D721Med (cell line): ENCODE results near the gene UNC79.

Experiments used
- DNase-seq: peaks from one replicate; pipeline ENCODE4 v3.0.0; 2011; ENCODE audit warnings: low spot score; ENCODE audit not compliant: insufficient read length
- FAIRE-seq: peaks from 2 replicates; lab custom pipeline; 2011; peaks lifted over from hg19 to GRCh38; lab: Jason Lieb, UNC
- TF ChIP-seq, protein P1 (sequence below): IDR thresholded peaks from 2 replicates; pipeline ENCODE4 v1.5.1; 2012; ENCODE audit warnings: mild to moderate bottlenecking, control low read depth; ENCODE audit not compliant: insufficient read depth; ENCODE audit errors: missing control alignments

The UNC79 gene

DNA sequence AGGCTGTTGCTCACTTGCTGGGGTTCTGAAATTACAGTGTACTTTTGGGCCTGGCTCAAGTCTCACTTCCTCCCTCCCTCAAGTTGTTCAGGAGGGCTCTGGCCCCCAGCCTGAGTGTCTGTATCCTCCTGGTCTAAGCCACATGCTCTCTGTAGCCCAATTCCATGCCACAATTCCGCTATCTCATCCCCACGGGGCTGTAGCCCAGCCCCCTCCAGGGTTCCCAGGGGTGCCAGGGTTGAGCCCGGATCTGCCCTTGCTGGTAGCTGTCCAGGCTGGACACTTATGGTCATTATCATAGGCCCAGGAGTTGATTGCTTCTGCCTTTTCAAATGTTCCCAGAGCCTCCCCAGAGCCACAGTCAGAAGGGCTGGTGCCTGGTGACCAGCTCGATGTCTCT is 292.3 kb downstream of the UNC79 start:
- TF ChIP-seq, protein P1, sequence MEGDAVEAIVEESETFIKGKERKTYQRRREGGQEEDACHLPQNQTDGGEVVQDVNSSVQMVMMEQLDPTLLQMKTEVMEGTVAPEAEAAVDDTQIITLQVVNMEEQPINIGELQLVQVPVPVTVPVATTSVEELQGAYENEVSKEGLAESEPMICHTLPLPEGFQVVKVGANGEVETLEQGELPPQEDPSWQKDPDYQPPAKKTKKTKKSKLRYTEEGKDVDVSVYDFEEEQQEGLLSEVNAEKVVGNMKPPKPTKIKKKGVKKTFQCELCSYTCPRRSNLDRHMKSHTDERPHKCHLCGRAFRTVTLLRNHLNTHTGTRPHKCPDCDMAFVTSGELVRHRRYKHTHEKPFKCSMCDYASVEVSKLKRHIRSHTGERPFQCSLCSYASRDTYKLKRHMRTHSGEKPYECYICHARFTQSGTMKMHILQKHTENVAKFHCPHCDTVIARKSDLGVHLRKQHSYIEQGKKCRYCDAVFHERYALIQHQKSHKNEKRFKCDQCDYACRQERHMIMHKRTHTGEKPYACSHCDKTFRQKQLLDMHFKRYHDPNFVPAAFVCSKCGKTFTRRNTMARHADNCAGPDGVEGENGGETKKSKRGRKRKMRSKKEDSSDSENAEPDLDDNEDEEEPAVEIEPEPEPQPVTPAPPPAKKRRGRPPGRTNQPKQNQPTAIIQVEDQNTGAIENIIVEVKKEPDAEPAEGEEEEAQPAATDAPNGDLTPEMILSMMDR, result no peak
- FAIRE-seq, result no peak
- DNase-seq, result no peak

DNA sequence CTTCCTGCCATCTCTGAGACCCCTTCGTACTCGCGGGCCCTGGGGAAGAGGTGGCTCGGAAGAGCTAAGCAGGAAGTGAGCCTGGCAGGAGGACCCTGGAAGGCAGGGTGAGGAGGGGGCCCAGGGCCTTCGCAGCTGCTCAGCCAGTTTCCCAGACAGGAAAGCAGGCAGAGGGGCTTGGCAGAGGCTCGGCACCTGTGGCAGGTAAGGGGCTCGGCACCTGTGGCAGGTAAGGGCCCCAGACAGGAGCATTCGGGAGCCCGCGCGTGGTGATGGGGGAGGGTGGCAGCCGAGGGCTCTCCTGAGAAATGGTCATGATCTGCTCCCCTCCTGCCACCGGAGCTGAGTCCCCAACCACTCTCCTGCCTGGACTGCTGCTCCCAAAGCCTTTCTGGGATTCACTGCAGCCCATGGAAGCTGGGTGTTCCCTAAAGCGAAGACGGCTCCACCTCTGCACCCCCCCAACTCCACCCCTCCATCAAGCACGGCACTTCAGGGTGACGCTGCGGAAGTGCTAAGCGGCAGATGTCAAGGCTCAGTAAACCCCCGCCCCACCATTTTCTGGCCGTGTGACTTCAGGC is 294.4 kb downstream of the UNC79 start:
- DNase-seq (no peak), FAIRE-seq (no peak)
- TF ChIP-seq, protein P1, result no peak

DNA sequence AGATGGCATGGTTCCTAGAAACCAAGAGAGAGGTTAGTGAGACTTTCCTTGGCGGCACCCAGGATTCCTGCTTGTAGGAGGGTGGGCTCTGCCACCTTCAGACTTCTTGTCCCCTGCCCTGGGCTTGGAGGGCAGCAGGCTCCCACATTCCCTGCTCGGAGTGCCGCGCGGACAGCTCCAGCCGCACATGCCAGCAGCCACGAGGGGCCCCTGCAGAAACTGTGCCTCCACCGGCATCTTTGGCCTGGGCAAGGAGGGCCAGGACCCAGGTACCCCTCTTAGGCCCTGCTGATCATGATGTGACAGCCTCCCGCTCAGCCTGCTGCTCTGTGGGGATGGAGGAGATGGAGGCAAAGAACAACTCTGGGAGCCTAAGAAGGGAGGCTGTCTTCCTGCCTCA is 295.3 kb downstream of the UNC79 start:
- TF ChIP-seq, protein P1, result no peak
- no peak for FAIRE-seq
- no peak for DNase-seq

DNA sequence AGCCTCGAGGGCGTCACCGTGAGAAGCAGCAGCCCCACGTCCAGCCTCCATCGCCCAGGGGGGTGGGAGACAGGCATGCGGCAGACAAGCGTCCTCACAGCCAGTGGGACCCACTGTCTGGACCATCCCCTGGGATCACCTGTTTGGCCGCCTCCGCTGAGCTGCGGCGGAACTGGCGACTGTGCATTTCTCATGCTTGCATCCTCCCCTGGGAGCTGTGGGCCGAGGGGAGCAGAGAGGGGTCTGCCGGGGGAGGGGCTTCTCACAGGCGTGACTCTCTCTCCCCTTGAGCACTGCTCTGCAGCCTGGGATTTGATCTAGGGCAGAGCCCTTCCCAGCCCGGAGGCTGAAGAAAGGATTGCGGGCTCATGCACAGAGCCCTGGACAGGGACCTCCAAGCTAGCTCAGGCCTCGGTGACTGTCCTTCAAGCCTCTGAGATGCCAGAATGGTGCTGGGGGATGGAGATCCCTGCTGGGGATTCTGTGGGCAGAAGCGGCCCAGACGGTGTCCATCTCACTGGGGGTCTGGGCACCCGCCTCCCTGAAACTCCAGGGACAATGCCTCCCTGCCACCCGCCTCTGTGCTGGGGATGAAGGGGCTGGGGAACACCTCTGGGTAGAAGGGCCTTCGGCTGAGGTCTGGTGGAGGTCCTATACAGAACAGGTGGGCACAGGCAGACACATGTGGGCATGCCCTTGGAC is 296.5 kb downstream of the UNC79 start:
- DNase-seq (no peak), FAIRE-seq (no peak)
- TF ChIP-seq, protein P1, result no peak

DNA sequence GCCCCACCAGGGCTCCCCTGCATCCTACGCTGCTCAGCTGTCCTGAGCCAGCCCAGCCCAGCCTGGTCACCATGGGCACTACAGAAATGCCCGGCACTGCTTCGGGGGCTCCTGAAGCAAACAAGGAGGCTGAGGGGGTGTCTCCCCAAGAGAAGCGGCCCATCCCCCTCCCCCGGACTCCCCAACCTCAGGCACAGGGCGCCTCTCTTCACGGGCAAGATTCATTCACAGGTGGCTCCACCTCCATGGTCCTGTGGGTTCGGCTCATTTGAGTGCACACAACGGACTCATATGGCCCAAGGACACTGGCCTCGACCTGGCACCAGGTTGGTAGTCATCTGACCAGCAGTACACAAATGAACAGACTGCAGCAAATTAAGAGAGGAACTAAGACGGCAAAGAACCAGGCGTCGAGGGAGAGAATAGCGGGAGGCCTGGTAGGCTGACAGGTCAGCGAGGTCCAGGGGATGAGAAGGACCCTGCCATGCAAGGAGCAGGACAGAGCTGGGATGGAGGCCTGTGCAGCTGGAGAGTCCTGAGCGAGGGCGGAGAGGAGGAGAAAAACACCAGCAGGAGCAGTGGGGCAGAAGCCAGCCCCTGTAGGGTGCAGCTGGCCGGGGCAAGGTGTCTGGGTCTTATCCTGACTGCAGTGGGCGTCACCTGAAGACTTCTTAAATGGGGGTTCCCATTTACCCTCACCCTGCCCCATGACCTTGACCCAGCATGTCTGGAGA is 297.3 kb downstream of the UNC79 start:
- TF ChIP-seq, protein P1, result no peak
- FAIRE-seq (no peak), DNase-seq (no peak)

DNA sequence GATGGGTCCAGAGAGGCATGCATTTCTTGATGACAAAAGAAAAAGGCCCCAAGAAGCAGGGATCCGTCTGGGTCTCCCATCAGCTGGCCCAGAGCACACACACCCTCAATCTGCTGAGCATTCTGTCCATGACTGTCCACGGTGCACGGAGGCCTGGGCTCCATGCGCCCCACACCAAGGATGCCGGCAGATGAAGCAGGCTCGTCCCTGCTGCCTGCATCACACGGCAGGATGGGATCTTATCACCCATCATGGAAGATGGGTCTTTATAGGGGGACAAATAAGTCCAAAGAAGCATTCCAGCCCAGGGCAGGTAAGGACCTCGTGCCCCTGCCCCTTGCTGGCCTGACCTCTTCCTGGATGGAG is 297.9 kb downstream of the UNC79 start:
- TF ChIP-seq, protein P1, result no peak
- DNase-seq (no peak), FAIRE-seq (no peak)

DNA sequence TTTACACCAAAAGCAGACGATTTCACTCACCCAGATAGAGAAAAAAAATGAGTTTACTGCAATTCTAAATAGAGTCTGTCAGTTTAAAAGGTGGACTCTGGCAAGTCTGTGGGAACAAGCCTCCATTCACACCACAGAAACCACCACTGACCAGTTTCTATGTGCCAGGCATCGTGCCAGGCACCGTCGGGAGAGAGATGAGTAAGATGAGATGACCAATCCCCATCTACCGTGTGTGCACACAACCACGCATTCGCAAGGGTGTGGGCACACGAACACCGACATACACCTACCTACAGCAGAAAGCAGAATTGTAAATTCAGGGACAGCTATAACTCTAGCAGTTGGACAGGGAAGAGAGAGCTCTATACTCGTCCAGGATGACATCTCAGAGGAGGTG is 299.3 kb downstream of the UNC79 start:
- DNase-seq, result no peak
- no peak for FAIRE-seq
- TF ChIP-seq, protein P1, result no peak
